Fibroblast of the aortic adventitia (primary cell): ENCODE data around the gene AMPH. TPM values are rescaled to one million over a fixed set of nuclear protein-coding genes. Genes with fewer than 3 reads are reported as not detected.

Experiments used
- DNase-seq: peaks from one replicate; pipeline ENCODE4 v3.0.0-alpha.2; 2010; ENCODE audit warnings: low read depth
- H3K4me3 ChIP-seq: 2 replicates; pipeline ENCODE4 v1.5.1; 2011; ENCODE audit warnings: low read depth, mild to moderate bottlenecking, control low read depth, low read length, moderate library complexity
- CTCF ChIP-seq: IDR thresholded peaks from 2 replicates; pipeline ENCODE4 v1.5.1; 2011; ENCODE audit warnings: mild to moderate bottlenecking, low read length, control low read depth, inconsistent platforms; ENCODE audit not compliant: insufficient read depth
- total RNA-seq: library from RNA; depleted of rRNA; stranded (reverse); fragments of >200 nt; gene quantifications from 2 replicates; pipeline ENCODE4 v1.2.3, GENCODE V29; 2012; ENCODE audit warnings: low replicate concordance

Gene AMPH
- total RNA-seq, 1 donor, result 2.4 TPM

GRCh38 chr7:38382684-38383083, 248.5 kb downstream of the AMPH start:
- peak; percentile 16 for DNase-seq
- no peak for TF ChIP-seq CTCF
- no peak overlapping the region for H3K4me3 ChIP-seq

- TF ChIP-seq CTCF, result no peak
- no peak overlapping the region for H3K4me3 ChIP-seq
- no peak for DNase-seq
Observed at GRCh38 chr7:38375453-38375852, 255.7 kb downstream of the AMPH start.

GRCh38 chr7:38374507-38374906, 256.7 kb downstream of the AMPH start:
- DNase-seq, result peak; percentile 48
- no peak overlapping the region for H3K4me3 ChIP-seq
- peak; percentile 49 for TF ChIP-seq CTCF

- TF ChIP-seq CTCF, result no peak
- DNase-seq, result no peak
- no peak overlapping the region for H3K4me3 ChIP-seq
Observed at GRCh38 chr7:38373155-38373554, 258.0 kb downstream of the AMPH start.

GRCh38 chr7:38372290-38372689, 258.9 kb downstream of the AMPH start:
- no peak overlapping the region for H3K4me3 ChIP-seq
- TF ChIP-seq CTCF, result no peak
- DNase-seq, result no peak

- H3K4me3 ChIP-seq, result no peak overlapping the region
- peak; percentile 91 for TF ChIP-seq CTCF
- peak; percentile 82 for DNase-seq
Observed at GRCh38 chr7:38369816-38370493, 261.2 kb downstream of the AMPH start.

- peak; percentile 50 for DNase-seq
- H3K4me3 ChIP-seq, result no peak overlapping the region
- peak; percentile 78 for TF ChIP-seq CTCF
Observed at GRCh38 chr7:38368191-38368605, 263.0 kb downstream of the AMPH start.
